Inferior parietal cortex (tissue), 1 donor: Measurements from ENCODE around the gene HNRNPU.

Experiments used
- DNase-seq: peaks from one replicate; pipeline ENCODE4 v3.0.0-alpha.2; 2016; ENCODE audit errors: extremely low spot score

Gene HNRNPU

DNA sequence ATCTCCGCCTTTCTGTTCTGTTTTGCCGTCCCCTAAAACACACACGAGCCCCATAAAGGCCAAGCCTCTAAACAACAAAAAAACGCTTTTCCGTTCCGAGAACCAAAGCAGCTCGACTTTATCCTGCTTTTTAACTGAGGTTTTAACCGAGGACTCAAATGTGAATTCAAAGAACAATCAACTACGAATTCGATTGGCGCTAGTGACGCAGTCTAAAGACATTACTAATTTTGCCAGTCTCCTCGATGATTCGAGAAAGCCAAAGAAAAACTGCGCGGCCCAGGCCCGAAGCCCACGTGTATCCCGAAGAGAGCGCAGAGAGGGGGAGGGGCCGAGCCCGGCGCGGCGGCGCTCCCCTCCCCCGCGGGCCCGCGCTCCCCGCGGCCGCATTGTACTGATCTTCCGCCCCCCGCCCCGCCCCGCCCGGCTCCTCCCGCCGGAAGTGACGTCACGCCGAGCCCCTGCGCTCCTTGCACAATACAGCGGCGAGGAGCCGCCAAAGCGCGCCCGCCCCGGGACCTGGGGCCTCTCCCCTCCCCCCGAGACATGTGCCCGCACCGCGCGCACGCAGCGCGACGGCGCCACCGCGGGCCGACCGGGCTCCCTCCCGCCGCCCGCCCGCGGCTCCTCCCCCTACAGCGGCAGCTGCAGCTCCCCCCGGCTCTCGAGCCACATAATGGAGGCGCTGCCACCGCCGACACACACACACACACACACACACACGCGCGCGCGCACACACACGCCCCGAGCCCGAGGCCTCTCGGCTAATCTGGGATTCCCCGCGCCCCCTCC is 1.4 kb downstream of the HNRNPU start:
- peak; percentile 88 for DNase-seq

DNA sequence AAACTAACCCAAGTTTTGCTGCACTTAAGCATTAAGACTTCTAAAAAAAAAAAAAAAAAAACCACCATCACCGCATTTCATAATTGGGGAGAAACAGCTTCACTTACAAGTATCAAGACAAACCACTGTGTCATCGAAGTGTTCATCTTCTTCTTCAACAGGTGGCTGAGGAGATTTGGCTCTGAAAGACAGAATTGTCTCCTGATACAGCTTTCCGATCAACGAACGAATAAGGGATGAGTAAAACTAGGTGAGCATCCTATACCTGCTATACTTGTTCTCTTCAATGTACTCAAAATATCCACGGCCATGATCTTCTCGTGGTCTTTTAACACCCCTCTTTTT is 2.0 kb downstream of the HNRNPU start:
- no peak for DNase-seq

DNA sequence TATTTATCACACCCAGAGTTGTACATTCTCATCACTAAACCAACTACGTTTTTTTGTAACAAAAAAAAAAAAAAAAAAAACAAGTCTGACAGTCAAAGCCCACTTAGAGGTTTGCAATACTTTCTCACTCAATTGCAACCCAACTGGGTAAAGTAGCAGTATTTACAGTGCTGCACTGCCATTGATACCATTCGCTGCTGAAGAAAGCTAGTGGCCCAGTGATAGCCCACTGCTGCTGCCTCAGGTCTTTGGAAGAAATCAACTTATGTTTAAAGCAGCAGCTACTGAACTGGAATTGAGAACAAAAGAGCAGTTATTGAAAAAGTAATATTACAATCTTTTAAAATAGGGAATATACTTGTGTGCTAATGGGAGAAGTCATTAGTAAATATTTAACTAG is 2.7 kb downstream of the HNRNPU start:
- DNase-seq: no peak

DNA sequence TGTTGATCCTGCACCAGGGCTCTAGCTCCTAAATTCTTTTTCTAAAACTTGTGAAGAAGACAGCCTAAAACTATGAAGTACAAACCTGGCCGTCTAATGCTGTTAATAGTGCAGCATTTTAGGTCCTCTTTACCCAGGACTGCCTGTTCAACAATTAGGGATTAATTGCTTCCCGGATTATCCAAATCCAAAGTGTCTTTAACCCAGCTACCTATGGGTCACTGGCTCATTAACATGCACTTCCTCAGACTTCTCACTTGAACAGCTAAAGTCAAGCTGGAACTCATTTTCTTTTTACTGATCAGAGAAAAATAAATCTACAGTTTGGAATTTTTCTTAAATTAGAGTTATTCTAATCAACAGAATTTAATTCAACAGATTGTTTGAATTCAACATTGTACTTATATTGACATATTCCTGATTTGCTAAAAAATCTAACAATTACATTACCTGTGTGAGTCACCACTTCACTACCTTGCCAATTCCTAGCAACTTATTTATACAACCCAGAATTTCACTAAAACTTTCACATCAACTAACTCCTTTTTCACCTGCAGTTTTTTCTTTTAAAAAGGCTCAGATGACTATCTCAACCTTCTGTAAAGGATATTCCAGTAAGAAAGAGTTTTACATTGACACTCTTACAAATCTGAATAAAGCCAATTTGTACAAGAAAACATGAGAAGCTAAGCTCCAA is 3.3 kb downstream of the HNRNPU start:
- DNase-seq: no peak

DNA sequence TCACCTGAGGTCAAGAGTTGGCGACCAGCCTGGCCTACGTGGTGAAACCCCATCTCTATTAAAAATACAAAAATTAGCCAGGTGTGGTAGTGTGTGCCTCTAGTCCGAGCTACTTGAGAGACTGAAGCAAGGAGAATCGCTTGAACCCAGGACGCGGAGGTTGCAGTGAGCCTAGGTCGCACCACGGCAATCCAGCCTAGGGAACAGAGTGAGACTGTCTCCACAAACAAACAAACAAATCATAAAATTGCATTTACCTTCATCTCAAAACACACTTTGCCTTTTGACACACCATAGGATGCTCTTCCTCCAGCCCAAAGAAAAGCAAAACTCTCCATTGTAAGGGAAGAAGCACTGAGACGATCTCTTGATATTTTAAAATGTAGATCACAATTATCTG is 4.3 kb downstream of the HNRNPU start:
- no peak for DNase-seq

DNA sequence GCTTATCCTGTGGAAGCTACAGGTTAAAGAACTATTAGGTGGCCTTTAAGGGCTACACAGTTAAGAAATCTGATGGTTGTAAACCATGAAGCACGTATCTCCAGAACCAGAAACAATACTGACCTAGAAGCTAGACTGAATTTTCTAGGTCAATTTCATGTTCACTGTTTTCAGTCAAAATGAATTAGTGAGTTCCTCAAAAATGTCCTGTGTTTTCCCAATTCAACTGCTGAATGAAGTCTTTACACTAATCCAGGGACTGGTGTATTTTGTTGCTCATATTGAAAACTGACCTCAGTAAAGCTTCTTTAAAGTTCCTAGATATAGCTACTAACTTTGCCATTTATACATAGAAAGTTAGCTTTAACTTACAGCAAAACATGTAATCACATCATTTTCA is 6.0 kb downstream of the HNRNPU start:
- no peak for DNase-seq

DNA sequence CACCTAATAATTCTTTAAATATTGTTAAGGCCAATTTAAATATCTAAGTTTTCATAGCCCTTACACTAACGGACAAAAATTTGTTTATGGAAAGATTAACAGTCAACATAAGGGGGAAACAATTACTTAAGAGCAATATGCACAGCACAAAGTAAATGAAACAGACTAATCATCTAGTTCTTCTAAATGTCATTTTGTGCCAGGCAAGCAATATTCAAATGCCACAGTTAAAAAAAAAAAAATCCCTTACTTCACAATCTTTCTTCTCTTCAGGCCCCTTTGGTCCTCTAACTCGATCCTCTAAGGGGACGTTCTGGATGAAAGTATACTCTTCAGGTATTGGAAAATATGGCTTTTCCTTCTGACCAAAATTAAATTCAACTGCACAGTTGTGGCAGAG is 6.6 kb downstream of the HNRNPU start:
- DNase-seq: no peak

DNA sequence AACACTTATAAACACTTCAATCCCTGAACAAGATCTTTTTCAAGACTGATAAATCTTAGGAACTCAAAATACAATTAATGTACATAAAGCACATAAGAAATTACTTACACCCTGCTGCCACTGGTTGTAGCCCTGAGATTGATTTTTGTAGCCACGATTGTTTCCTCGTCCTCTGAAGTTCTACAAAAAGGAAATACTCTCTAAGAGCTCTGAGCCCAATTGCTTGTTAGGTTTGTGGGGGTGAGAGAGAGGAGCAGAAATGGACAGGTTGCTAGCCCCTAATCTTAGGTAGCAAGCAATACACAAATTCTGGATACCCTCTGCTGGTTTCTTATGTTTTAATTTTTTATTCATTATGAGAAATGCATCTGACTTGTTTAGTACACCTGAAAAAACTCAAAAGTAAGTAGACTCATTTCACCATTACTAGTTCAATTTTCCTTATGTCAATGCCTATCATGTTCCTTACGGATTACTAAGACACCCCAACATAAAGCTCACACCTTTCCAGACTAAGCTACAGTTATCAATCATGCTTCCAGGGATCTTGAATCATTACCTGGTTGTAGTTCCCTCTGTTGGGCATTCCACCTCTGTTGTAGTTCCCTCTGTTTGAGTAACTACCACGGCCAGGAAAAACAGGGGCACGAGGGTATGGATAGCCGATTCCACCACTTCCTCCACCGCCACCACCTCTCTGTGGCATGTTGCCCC is 9.3 kb downstream of the HNRNPU start:
- no peak for DNase-seq

DNA sequence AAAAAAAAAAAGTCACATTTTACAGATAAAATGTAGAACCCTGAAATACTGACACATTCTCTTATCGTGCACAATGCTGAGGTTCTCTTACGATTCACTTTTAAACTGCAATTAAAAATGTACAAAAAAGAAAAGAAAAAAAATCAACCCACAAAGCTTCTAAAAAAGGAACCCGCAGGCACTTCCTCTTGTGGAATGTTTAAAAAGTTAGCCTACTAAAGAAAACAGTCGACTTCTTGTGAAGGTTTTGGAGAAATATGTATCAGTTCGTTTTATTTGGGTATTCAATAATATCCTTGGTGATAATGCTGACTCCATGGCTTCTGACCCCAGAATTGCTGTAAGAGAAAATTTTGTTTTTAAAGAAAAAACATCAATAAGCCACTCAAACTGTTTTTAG is 10.2 kb downstream of the HNRNPU start:
- no peak for DNase-seq

DNA sequence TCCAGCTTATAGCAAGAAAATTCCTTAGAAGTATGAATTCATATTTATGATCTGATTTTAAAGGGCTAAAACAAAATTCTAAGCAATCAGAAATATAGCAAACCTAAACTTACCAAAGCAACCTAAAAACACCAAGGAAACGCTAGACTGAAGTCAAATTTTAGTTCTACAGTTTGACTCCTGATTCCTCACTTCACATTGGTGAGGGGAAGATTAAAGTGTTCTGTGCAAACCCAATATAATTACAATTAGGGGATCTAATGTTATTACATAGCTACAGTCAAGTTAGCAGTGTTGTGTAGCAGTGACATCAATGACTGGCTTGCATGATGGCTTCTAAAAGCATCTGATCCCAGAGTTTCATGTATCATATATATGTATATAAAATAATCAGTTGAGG is 11.6 kb downstream of the HNRNPU start:
- DNase-seq: no peak

DNA sequence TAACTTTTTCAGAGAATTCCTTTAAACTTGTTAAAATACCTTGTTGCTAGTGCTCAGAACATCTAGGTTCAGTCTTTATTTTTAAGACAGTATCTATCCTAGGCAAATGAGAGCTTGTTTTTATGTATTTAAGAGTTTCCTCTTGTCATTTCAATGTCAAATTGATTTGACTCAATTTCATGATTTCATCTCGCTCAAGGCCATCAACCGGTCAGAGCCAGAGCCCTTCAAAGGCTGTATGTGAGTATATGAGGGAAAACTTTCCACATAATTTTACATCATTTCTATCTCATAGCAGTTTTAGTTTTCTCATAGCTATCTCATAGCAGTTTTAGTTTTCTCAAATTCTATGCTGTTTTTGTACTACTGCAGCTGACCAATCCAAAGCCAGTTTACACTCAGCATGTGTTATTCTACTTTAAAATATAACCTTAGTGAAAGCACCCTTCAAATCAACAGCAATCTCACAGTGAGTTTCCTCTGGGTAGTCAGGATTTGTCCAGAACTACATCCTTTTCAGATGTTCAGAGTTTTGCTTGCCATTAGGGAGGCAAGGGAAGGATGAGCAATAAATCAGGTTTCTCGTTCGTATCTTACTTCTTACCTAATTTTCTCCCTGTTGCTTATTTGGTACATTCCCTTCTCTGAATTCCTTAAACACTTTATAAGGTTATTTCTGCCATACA is 12.7 kb downstream of the HNRNPU start:
- DNase-seq: no peak

DNA sequence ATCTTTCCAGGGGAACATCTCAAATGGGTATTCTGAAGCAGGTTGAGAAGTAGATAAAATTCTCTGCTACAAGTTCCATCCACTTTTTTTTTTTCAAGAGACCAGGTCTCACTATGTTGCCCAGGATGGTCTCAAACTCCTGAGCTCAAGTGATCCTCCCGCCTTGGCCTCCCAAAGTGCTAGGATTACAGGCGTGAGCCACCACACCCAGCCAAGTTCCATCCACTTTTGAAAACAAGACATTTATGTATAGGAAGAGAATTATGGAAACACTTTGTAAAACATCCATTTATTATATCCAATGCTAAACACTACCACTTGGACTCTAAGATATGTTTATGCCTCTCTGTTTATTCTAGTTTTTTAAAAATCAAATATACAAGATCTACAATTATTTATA is 13.4 kb downstream of the HNRNPU start:
- no peak for DNase-seq

DNA sequence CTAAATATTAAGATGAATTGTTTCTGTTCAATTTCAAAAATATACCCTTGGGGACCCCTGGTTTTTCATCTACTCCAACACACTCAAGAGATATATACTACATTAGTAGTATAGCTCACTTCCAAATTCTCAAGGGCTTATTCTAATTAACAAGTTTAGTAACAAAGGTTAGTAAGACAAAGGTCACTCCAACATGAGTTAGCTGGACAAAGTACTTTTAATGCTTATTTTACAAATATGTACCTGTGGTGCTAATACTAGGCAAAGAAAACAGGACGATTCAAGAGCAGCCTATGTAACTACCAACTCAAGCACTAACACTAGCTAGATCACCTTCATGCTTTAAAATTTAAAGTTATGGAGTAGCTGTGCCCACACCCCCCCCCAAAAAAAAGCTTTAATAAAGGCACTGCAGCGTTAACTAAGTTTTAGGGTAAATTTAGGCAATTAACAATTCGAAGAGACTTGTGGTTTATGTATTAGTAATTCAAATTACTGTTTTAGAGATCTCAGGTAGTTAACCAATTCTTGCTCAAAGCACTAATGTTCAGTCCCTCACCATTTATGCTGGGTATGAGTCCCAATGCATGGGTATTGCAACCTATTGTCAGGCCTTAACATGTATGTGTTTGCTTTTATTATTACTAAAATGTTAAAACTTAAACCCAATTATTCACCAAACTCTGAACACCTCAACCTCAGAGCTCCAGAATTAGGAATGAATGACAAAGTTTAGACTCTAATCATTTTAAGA is 14.1 kb downstream of the HNRNPU start:
- DNase-seq: no peak

DNA sequence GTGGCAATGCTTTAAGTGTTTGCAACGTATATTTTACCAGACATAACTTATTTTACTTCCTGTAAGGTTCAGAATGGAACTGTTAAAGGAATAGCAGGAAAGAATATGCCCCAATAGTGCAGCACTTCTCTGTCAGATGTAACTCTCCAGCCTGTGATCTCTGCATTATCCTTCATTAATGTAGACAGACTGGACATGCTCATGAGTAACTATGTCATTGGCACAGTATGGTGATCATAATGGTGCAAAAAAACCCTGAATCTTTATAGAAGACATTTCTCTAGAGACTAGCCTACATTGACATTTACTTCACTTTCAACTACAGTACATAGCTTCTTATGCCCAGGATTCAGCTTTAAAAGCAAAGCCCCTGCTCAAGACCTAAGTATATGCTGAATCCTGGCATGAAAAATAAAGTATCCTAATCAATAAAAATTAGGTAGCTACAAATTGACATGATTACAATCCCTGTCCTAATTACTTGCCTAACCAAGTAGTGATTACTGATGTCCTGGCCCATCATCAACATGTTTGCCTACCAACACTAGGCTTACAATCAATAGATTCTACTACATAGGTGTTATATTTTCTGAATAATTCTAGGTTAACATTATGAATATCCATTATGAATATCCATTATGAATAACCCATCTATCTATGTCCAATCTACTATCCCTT is 15.0 kb downstream of the HNRNPU start:
- no peak for DNase-seq

DNA sequence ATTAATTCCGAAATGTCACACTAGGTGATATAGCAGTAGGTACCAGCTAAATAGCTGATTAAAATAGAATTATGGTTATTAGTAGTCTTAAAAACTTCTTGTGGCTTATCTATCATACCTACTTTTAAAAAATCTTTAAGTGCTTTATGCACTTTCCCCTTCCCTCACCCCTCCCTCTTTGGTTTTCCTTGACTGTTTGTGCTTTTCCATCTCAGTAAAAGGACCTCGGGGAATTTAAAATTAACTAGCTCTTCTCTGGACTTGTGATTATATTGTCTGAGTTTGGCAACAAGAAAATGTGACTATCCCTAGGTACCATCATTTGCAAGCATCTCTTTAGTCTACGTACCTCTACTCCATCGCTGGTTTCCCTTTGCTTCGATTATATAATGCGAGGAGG is 17.7 kb downstream of the HNRNPU start:
- no peak for DNase-seq

DNA sequence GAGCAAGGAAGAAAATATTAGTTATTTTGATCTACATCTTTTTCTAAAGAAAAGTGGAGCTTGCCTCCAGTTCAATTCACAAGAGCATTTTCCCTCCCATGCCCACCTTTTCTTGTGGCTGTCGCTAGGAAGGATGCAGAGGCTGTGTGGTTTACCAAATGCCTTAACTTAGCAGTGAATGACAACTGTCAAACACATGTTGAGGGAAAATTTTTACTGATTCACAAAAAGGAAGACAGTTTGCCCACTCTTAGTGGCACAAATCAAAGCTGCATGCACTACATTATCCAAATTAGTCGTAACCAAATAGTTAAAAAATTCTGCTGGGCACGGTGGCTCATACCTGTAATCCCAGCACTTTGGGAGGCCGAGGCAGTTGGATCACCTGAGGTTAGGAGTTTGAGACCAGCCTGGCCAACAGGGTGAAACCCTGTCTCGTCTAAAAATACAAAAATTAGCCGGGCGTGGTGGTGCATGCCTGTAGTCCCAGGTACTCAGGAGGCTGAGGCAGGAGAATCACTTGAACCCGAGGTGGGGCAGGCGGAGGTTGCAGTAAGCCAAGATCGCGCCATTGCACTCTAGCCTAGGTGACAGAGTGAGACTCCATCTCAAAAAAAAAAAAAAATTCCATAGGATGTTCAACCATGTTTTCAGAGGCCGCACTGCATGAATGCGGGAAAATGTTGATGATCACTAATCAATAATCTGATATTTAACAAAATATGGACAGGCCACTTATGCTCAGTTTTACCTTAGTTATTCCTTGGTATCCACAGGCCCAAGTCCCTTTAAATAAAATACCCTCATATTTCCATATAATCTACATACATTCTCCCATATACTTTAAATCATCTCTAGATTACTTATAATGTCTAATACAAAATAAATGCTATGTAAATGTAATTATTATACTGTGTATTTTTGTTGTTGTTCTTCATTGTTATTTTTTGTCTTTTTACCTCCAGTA is 19.9 kb downstream of the HNRNPU start:
- no peak for DNase-seq

DNA sequence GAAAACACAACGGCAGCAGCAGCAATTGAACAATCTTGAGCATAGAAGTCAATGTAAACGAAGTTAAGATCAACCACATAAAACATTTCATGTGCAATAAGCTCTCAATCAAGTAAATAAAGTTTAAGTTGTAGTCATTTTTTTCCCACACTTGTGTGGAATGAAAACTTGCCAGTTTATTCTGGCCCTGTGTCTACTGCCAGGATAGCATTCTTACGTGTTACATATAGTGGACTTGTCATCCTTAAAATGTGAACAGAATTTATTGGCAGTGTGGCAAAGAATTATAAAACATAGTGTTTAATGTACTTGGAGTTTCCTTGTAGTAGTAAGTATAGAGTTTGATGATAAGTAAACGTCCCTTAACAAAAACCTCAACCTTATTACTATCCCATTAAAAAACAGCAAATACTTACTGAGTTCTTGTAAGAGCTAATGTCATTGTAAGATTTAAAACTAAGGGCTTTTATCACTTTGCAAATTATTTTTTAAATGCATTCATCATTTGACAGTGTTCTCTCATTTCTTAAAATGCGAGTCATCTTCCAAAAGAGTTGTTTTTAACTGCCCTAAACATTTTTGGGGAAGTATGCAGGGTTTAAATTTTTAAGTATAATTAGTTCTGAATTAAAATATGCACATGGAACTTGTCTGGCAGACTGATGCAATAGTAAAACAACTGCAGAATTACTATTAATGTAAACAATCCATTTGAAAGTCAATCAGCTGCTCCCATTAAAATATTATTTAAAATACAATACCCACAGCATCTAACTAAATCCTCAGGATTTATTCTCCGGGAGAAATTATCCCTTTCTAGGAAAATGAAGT is 21.0 kb downstream of the HNRNPU start:
- DNase-seq: no peak

DNA sequence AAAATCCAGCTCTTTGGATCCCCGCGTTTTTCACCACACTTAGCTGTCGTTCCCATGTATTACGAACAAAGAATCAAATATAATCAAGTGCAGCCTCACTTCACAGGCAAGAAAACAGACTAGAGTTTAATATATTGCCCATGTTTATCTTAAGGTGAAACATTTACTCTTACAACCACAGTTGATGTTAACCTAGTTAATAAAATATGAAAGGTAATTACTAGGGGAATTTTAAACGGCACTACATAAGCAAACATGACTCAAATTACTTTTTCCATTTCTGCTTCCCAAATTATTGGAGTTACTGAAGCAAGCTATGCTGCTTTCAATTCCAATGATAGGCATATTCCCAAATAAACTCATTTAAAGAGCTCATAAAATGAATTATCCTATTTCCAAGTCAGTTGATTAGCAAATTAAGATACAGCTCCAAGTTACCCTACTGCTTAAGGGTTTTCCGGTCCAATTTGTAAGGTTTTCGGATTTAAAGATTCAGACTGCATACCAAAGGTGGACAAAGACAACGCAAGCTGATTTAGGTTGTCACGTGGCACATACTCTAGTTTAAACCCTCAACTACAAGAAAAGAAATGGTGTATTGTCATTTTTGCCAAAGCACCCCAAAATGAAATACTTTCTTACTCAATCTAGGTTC is 22.9 kb downstream of the HNRNPU start:
- no peak for DNase-seq
